Mucosa of gallbladder (tissue), 1 donor: ENCODE data around the gene MGAT5B. TPM values are rescaled to one million over a fixed set of nuclear protein-coding genes. Genes with fewer than 3 reads are reported as not detected.

Source experiments
- DNase-seq: peaks from one replicate; pipeline ENCODE4 v3.0.0-alpha.2; 2020; ENCODE audit warnings: low spot score
- total RNA-seq: library from RNA; stranded (reverse); gene quantifications from one replicate; pipeline ENCODE4 v1.2.1, GENCODE V29; 2021
- donor health status: DM: no; HTN: no; CAD: no.

The MGAT5B gene
- total RNA-seq, 1 donor from 2014 or later: 0.69 TPM

- DNase-seq: no peak
These were observed 59.4 kb downstream of the MGAT5B start for GRCh38 chr17:76927577-76927976.

- DNase-seq: no peak
These were observed 59.8 kb downstream of the MGAT5B start for GRCh38 chr17:76927982-76928381.

GRCh38 chr17:76929148-76929547 is 60.9 kb downstream of the MGAT5B start:
- DNase-seq: no peak

GRCh38 chr17:76929601-76930000 is 61.4 kb downstream of the MGAT5B start:
- DNase-seq: no peak

- DNase-seq: no peak
These were observed 61.9 kb downstream of the MGAT5B start for GRCh38 chr17:76930107-76930506.

- DNase-seq: no peak
These were observed 64.5 kb downstream of the MGAT5B start for GRCh38 chr17:76932402-76933333.

- DNase-seq: no peak
These were observed 66.5 kb downstream of the MGAT5B start for GRCh38 chr17:76934561-76935320.

GRCh38 chr17:76935331-76935730 is 67.1 kb downstream of the MGAT5B start:
- no peak for DNase-seq

- DNase-seq: no peak
These were observed 69.0 kb downstream of the MGAT5B start for GRCh38 chr17:76937238-76937637.

GRCh38 chr17:76938009-76938408 is 69.8 kb downstream of the MGAT5B start:
- DNase-seq: no peak

GRCh38 chr17:76940295-76940694 is 72.1 kb downstream of the MGAT5B start:
- DNase-seq: no peak

- no peak for DNase-seq
These were observed 72.6 kb downstream of the MGAT5B start for GRCh38 chr17:76940738-76941350.

- DNase-seq: no peak
These were observed 75.0 kb downstream of the MGAT5B start for GRCh38 chr17:76943202-76943601.

GRCh38 chr17:76943781-76944213 is 75.6 kb downstream of the MGAT5B start:
- DNase-seq: no peak

- no peak for DNase-seq
These were observed 76.3 kb downstream of the MGAT5B start for GRCh38 chr17:76944477-76944876.

- no peak for DNase-seq
These were observed 78.0 kb downstream of the MGAT5B start for GRCh38 chr17:76946111-76946771.

GRCh38 chr17:76946772-76947135 is 78.5 kb downstream of the MGAT5B start:
- DNase-seq: no peak

- DNase-seq: no peak
These were observed 79.1 kb downstream of the MGAT5B start for GRCh38 chr17:76947309-76947708.

- DNase-seq: no peak
These were observed 79.6 kb downstream of the MGAT5B start for GRCh38 chr17:76947771-76948170.

- DNase-seq: no peak
These were observed 80.1 kb downstream of the MGAT5B start for GRCh38 chr17:76948301-76948700.

GRCh38 chr17:76948726-76949342 is 80.6 kb downstream of the MGAT5B start:
- no peak for DNase-seq
